Stromal cell of bone marrow (primary cell): Measurements from ENCODE around the gene ADD3.
"Not testable (repeated sequence)": the region's sequence is repeated elsewhere in the genome, so short reads cannot be mapped to it uniquely, and the experiment has no call there.

Source experiments
- DNase-seq: peaks from one replicate; pipeline ENCODE4 v3.0.0-alpha.2; 2012; ENCODE audit warnings: low read depth

Gene ADD3

DNA sequence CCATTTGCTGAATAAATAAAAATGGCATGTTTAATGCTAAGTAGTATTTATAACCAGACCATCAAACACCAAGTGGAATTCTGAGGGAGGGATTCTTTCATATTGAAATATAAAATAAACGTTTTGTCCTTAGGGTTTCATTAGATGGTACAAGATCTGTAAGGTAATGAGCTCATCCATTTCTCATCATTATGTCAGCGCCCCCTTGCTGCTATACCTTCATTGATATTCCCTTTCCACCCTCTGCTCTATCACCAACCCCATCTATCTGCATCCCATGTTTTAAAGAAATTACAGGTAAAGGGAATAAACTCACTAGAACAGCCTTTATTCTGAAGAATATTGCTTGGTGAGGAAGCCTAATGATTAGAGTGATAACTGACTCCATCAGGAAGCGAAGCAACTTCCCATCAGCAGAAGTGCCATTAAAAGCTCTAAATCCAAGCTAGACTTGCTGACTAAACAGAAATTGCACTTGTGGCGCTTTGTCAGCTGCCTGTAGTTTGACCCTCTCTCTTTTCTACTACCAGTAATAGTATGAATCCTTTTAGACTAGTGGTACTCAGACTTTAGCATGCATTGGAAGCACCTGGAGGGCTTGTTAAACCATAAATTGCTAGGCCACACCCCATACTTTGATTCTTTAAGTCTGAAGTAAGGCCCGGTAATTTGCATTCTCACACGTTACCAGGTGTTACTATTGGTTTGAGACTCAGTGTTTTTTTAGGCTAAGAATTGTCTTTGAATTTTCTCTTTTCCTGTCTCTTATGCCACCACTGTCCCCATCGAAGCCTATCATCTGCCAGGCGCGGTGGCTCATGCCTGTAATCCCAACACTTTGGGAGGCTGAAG lies 27.5 kb downstream of the ADD3 start:
- no peak for DNase-seq

- no peak for DNase-seq
Observed at GRCh38 chr10:110036640-110037039, 28.9 kb downstream of the ADD3 start.

DNA sequence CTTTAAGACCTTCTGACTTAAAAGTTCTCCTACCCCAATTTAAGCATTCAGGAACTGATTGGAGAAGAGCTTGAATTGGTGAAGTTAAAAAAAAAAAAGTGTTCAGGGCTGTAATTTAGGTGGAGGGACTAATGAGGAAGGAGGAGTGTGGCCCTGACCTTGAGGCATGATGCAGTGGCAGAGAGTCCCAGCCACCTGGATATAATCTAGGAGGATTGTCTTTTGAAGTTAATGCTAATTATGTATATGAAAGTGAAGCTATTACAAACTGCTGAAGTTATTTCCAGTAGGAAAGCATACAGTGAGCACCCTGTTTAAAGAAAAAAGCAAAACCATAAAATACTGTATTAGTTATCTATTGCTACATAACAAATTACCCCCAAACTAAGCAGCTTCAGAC lies 31.5 kb downstream of the ADD3 start:
- no peak for DNase-seq

- no peak for DNase-seq
Observed at GRCh38 chr10:110040108-110040507, 32.3 kb downstream of the ADD3 start.

DNA sequence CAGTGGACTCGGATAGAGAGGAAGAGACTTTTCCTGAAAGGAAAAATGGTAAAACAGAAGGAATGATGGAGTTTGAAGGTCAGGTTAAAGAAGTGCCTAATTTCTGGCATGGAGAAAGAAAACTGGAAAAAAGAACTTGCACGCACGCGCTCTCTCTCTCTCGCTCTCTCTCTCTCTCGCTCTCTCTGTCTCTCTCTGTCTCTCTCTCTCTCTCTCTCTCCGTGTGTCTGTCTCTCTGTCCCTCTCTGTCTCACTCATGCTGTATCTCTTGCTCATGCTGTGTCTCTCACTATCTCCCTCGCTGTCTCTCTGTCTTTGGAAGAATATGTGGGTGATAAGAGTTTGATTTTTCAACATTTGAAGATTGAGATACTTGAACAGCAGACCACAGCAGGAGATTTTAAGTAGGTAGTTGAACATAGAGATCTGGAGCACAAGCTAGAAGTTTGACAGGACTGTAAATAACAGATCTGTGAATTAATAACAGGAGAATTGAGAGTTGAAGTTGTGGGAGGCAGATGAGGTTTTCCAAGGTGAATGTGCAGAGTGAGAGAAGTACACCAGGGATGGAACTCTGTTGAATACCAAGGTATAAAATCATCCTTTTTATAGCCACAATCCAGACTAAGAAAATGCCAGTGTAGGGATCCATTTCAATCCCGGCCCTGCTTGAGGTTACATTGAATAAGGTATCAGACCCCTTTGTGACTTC lies 33.1 kb downstream of the ADD3 start:
- DNase-seq, result no peak

GRCh38 chr10:110041479-110041829 lies 33.7 kb downstream of the ADD3 start:
- DNase-seq, result no peak

- DNase-seq, result no peak
Observed at GRCh38 chr10:110042181-110042580, 34.4 kb downstream of the ADD3 start.

- DNase-seq, result no peak
Observed at GRCh38 chr10:110042891-110043290, 35.1 kb downstream of the ADD3 start.

DNA sequence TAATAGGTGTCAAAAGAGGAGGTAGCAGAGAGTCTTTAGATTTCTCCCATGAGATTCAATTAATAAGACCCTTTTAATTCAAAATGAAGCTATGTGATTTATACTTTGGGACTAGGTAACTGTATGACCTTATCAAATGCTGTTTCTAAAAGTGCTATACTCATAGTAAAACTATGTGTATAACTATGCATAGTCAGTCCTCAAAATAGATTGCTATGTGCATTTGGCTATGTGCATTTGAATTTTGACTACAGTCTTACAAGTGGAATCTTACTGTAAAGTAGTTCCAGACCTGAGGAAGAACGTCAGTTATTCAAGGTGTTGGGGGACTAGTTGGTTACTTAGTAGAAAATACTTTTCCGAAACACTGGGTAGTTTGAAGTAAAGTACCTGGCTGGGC lies 36.9 kb downstream of the ADD3 start:
- no peak for DNase-seq

GRCh38 chr10:110045772-110046171 lies 38.0 kb downstream of the ADD3 start:
- no peak for DNase-seq

- DNase-seq, result not testable (repeated sequence)
Observed at GRCh38 chr10:110048145-110048544, 40.4 kb downstream of the ADD3 start.

- no peak for DNase-seq
Observed at GRCh38 chr10:110048781-110049180, 41.0 kb downstream of the ADD3 start.

- not testable (repeated sequence) for DNase-seq
Observed at GRCh38 chr10:110049889-110050591, 42.3 kb downstream of the ADD3 start.

- no peak for DNase-seq
Observed at GRCh38 chr10:110051487-110051886, 43.7 kb downstream of the ADD3 start.

GRCh38 chr10:110052916-110053315 lies 45.1 kb downstream of the ADD3 start:
- no peak for DNase-seq

GRCh38 chr10:110056822-110057221 lies 49.0 kb downstream of the ADD3 start:
- no peak for DNase-seq

DNA sequence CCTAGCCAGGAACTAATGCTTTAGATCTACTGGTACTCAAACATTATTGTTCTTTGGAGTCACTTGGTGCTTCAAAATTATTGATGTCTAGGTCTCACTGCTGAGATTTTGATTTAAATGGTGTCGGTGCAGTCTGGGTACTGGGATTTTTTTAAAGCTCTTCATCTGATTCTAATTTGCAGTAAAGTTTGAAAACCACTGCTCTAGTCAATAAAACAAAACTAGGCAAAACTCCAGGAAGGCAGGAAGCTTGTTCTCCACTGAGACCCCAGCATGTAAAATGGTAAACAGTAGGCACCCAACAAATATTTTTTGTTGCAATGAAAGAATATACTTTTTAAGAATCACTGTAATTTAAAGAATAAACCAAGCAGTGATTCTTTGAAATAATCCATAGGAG lies 49.7 kb downstream of the ADD3 start:
- no peak for DNase-seq

- no peak for DNase-seq
Observed at GRCh38 chr10:110058212-110058611, 50.4 kb downstream of the ADD3 start.

GRCh38 chr10:110059925-110060324 lies 52.1 kb downstream of the ADD3 start:
- DNase-seq, result no peak

- no peak for DNase-seq
Observed at GRCh38 chr10:110061687-110062086, 53.9 kb downstream of the ADD3 start.

GRCh38 chr10:110065269-110065668 lies 57.5 kb downstream of the ADD3 start:
- no peak for DNase-seq

DNA sequence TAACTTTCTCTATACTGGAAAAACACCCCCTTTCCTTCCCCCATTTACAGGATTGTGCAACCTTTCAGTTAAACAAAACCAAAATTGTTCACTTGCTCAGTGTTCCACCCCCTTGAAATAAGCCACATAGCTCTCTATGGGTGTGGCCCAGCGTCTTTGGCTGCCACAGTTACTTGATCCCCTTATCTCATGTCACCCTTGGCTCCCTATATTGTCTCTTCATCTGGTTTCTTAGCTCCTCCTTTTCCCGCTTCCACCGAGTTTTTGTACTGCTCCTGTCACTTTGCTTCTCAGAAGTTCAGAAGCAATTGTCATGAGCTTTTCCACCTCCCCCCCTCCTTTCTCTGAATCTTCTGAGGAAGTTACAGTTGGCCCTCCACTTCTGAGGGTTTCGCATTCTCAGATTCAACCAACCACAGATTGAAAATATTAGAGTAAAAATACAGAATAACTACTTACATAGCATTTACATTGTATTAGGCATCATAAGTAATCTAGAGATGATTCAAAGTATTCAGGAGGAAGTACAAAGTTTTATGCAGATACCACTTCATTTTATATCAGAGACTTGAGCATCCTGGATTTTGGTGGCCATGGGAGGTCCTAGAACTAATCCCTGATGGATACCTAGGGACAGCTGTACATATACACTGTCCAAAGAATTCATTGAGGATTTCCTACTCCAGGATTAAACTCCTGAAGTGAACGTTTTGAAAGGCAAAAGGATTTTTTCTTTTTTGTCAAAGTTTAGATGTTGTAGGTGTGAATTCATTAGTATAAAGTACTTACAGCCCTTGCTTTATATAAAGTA lies 60.4 kb downstream of the ADD3 start:
- DNase-seq, result no peak
